ENCODE data around the gene DIPK1A. TPM values are rescaled to one million over a fixed set of nuclear protein-coding genes. Genes with fewer than 3 reads are reported as not detected.

Gene DIPK1A
- polyA plus RNA-seq, 1 donor, result 15.9 TPM

GRCh38 chr1:92998821-92999220, 37.6 kb upstream of the DIPK1A start:
- Histone ChIP-seq H3K27me3 (ENCODE audit: control insufficient read depth, insufficient read depth, low read length) (no peaks in the 10 kb centered on the region), H3K27ac (ENCODE audit: low read length) (no peak overlapping the region), H3K4me3 (ENCODE audit: low read length) (no peak overlapping the region), H3K9me3 (ENCODE audit: control insufficient read depth, low read depth, low read length) (no peaks in the 10 kb centered on the region), H3K4me1 (ENCODE audit: control insufficient read depth, insufficient read depth, low read length) (peaks cover 26% of the 10 kb centered on the region), H3K36me3 (ENCODE audit: control insufficient read depth, insufficient read depth, low read length) (no peaks in the 10 kb centered on the region)
- no peak for DNase-seq
- no CpG with 5 or more reads among the region's 5 CpGs for WGBS (ENCODE audit: insufficient coverage, low lambda C conversion rate)

- Histone ChIP-seq H3K36me3 (ENCODE audit: control insufficient read depth, insufficient read depth, low read length) (no peaks in the 10 kb centered on the region), H3K4me3 (ENCODE audit: low read length) (no peak overlapping the region), H3K9me3 (ENCODE audit: control insufficient read depth, low read depth, low read length) (no peaks in the 10 kb centered on the region), H3K4me1 (ENCODE audit: control insufficient read depth, insufficient read depth, low read length) (peaks cover 20% of the 10 kb centered on the region), H3K27ac (ENCODE audit: low read length) (peak overlapping the region; percentile 71), H3K27me3 (ENCODE audit: control insufficient read depth, insufficient read depth, low read length) (no peaks in the 10 kb centered on the region)
- WGBS (ENCODE audit: insufficient coverage, low lambda C conversion rate), result 27% methylated on average over 2 of the region's 8 CpGs
- DNase-seq, result peak; percentile 48 to 77
Observed at GRCh38 chr1:92995441-92996430, 34.5 kb upstream of the DIPK1A start.

GRCh38 chr1:92994105-92994712, 32.9 kb upstream of the DIPK1A start:
- no peaks in the 10 kb centered on the region for H3K9me3 ChIP-seq (ENCODE audit: control insufficient read depth, low read depth, low read length)
- WGBS (ENCODE audit: insufficient coverage, low lambda C conversion rate), result no CpG with 5 or more reads among the region's 5 CpGs
- peaks cover 14% of the 10 kb centered on the region for H3K4me1 ChIP-seq (ENCODE audit: control insufficient read depth, insufficient read depth, low read length)
- no peaks in the 10 kb centered on the region for H3K36me3 ChIP-seq (ENCODE audit: control insufficient read depth, insufficient read depth, low read length)
- H3K27ac ChIP-seq (ENCODE audit: low read length), result peak overlapping the region; percentile 2
- no peaks in the 10 kb centered on the region for H3K27me3 ChIP-seq (ENCODE audit: control insufficient read depth, insufficient read depth, low read length)
- H3K4me3 ChIP-seq (ENCODE audit: low read length), result no peak overlapping the region
- DNase-seq, result peak; percentile 90

GRCh38 chr1:92993581-92993980, 32.3 kb upstream of the DIPK1A start:
- no CpG with 5 or more reads among the region's 1 CpG for WGBS (ENCODE audit: insufficient coverage, low lambda C conversion rate)
- Histone ChIP-seq H3K27me3 (ENCODE audit: control insufficient read depth, insufficient read depth, low read length) (no peaks in the 10 kb centered on the region), H3K4me1 (ENCODE audit: control insufficient read depth, insufficient read depth, low read length) (peaks cover 14% of the 10 kb centered on the region), H3K36me3 (ENCODE audit: control insufficient read depth, insufficient read depth, low read length) (no peaks in the 10 kb centered on the region), H3K9me3 (ENCODE audit: control insufficient read depth, low read depth, low read length) (no peaks in the 10 kb centered on the region), H3K4me3 (ENCODE audit: low read length) (no peak overlapping the region), H3K27ac (ENCODE audit: low read length) (peak overlapping the region; percentile 2)
- DNase-seq, result no peak

- no peak for DNase-seq
- no CpG with 5 or more reads among the region's 1 CpG for WGBS (ENCODE audit: insufficient coverage, low lambda C conversion rate)
- no peaks in the 10 kb centered on the region for H3K27me3 ChIP-seq (ENCODE audit: control insufficient read depth, insufficient read depth, low read length)
- no peak overlapping the region for H3K4me3 ChIP-seq (ENCODE audit: low read length)
- H3K36me3 ChIP-seq (ENCODE audit: control insufficient read depth, insufficient read depth, low read length), result no peaks in the 10 kb centered on the region
- H3K9me3 ChIP-seq (ENCODE audit: control insufficient read depth, low read depth, low read length), result no peaks in the 10 kb centered on the region
- H3K4me1 ChIP-seq (ENCODE audit: control insufficient read depth, insufficient read depth, low read length), result peaks cover 14% of the 10 kb centered on the region
- H3K27ac ChIP-seq (ENCODE audit: low read length), result no peak overlapping the region
Observed at GRCh38 chr1:92992877-92993276, 31.6 kb upstream of the DIPK1A start.

GRCh38 chr1:92992054-92992453, 30.8 kb upstream of the DIPK1A start:
- DNase-seq, result no peak
- Histone ChIP-seq H3K36me3 (ENCODE audit: control insufficient read depth, insufficient read depth, low read length) (no peaks in the 10 kb centered on the region), H3K4me3 (ENCODE audit: low read length) (no peak overlapping the region), H3K27ac (ENCODE audit: low read length) (no peak overlapping the region), H3K27me3 (ENCODE audit: control insufficient read depth, insufficient read depth, low read length) (no peaks in the 10 kb centered on the region), H3K9me3 (ENCODE audit: control insufficient read depth, low read depth, low read length) (no peaks in the 10 kb centered on the region), H3K4me1 (ENCODE audit: control insufficient read depth, insufficient read depth, low read length) (peaks cover 14% of the 10 kb centered on the region)

- Histone ChIP-seq H3K36me3 (ENCODE audit: control insufficient read depth, insufficient read depth, low read length) (no peaks in the 10 kb centered on the region), H3K4me1 (ENCODE audit: control insufficient read depth, insufficient read depth, low read length) (peaks cover 10% of the 10 kb centered on the region), H3K27me3 (ENCODE audit: control insufficient read depth, insufficient read depth, low read length) (no peaks in the 10 kb centered on the region), H3K27ac (ENCODE audit: low read length) (no peak overlapping the region), H3K4me3 (ENCODE audit: low read length) (no peak overlapping the region), H3K9me3 (ENCODE audit: control insufficient read depth, low read depth, low read length) (no peaks in the 10 kb centered on the region)
- no peak for DNase-seq
- no CpG with 5 or more reads among the region's 1 CpG for WGBS (ENCODE audit: insufficient coverage, low lambda C conversion rate)
Observed at GRCh38 chr1:92990828-92991227, 29.6 kb upstream of the DIPK1A start.

GRCh38 chr1:92989936-92990583, 28.8 kb upstream of the DIPK1A start:
- no peaks in the 10 kb centered on the region for H3K9me3 ChIP-seq (ENCODE audit: control insufficient read depth, low read depth, low read length)
- H3K4me3 ChIP-seq (ENCODE audit: low read length), result no peak overlapping the region
- WGBS (ENCODE audit: insufficient coverage, low lambda C conversion rate), result 97% methylated on average over 4 of the region's 6 CpGs
- no peak overlapping the region for H3K27ac ChIP-seq (ENCODE audit: low read length)
- no peaks in the 10 kb centered on the region for H3K36me3 ChIP-seq (ENCODE audit: control insufficient read depth, insufficient read depth, low read length)
- no peaks in the 10 kb centered on the region for H3K27me3 ChIP-seq (ENCODE audit: control insufficient read depth, insufficient read depth, low read length)
- H3K4me1 ChIP-seq (ENCODE audit: control insufficient read depth, insufficient read depth, low read length), result peaks cover 4% of the 10 kb centered on the region
- no peak for DNase-seq

- no peaks in the 10 kb centered on the region for H3K27me3 ChIP-seq (ENCODE audit: control insufficient read depth, insufficient read depth, low read length)
- 86% methylated on average over 1 of the region's 2 CpGs for WGBS (ENCODE audit: insufficient coverage, low lambda C conversion rate)
Observed at GRCh38 chr1:92989253-92989652, 28.0 kb upstream of the DIPK1A start.

GRCh38 chr1:92987462-92987861, 26.2 kb upstream of the DIPK1A start:
- no peaks in the 10 kb centered on the region for H3K4me1 ChIP-seq (ENCODE audit: control insufficient read depth, insufficient read depth, low read length)
- H3K4me3 ChIP-seq (ENCODE audit: low read length), result no peak overlapping the region
- H3K9me3 ChIP-seq (ENCODE audit: control insufficient read depth, low read depth, low read length), result no peaks in the 10 kb centered on the region
- H3K36me3 ChIP-seq (ENCODE audit: control insufficient read depth, insufficient read depth, low read length), result no peaks in the 10 kb centered on the region
- no peak overlapping the region for H3K27ac ChIP-seq (ENCODE audit: low read length)
- no peaks in the 10 kb centered on the region for H3K27me3 ChIP-seq (ENCODE audit: control insufficient read depth, insufficient read depth, low read length)
- DNase-seq, result no peak

More at GRCh38 chr1:92989253-92989652, 28.0 kb upstream of the DIPK1A start:
- H3K4me3 ChIP-seq (ENCODE audit: low read length), result no peak overlapping the region
- no peak overlapping the region for H3K27ac ChIP-seq (ENCODE audit: low read length)
- peaks cover 3% of the 10 kb centered on the region for H3K4me1 ChIP-seq (ENCODE audit: control insufficient read depth, insufficient read depth, low read length)
- DNase-seq, result no peak
- H3K9me3 ChIP-seq (ENCODE audit: control insufficient read depth, low read depth, low read length), result no peaks in the 10 kb centered on the region
- H3K36me3 ChIP-seq (ENCODE audit: control insufficient read depth, insufficient read depth, low read length), result no peaks in the 10 kb centered on the region

All from large intestine (tissue), 3 donors.